ENCODE results near the gene KLHL5. TPM values are rescaled to one million over a fixed set of nuclear protein-coding genes. Genes with fewer than 3 reads are reported as not detected.

KLHL5 gene
- polyA plus RNA-seq, 3 donors, result 16.7 to 32.2 (median 23.3) TPM

- no peak overlapping the region for H3K9ac ChIP-seq (ENCODE audit: insufficient read depth, low read length, poor library complexity, severe bottlenecking)
These were observed 11.4 kb upstream of the KLHL5 start for GRCh38 chr4:39050590-39050989.

GRCh38 chr4:39051492-39051891 is 10.5 kb upstream of the KLHL5 start:
- 100% methylated on average over 1 of the region's 1 CpG for whole genome bisulfite sequencing (ENCODE audit: insufficient coverage)
- no peak overlapping the region for H3K4me3 Mint-ChIP-seq
- Histone ChIP-seq H3K4me1 (ENCODE audit: control insufficient read depth in 1 of 2, insufficient read depth in 2 of 2, low read length in 2 of 2) (peaks cover 7 to 19% of the 10 kb centered on the region in 2 donors), H4K20me1 (ENCODE audit: insufficient read depth, low read length) (peaks cover 98% of the 10 kb centered on the region), H3K36me3 (replicated peaks in 1 of 2; ENCODE audit: control insufficient read depth in 1 of 2, insufficient read depth in 2 of 2, low read length in 2 of 2) (no peaks in the 10 kb centered on the region), H3K79me2 (ENCODE audit: insufficient read depth, low read length) (peaks cover 17% of the 10 kb centered on the region), H2AFZ (ENCODE audit: insufficient read depth, low read depth, low read length, poor library complexity, severe bottlenecking) (no peak overlapping the region), H3K27ac (ENCODE audit: low read depth in 1 of 2, low read length in 2 of 2) (no peak overlapping the region), H3K27me3 (ENCODE audit: control insufficient read depth in 2 of 2, insufficient read depth in 2 of 2, low read length in 2 of 2) (no peaks in the 10 kb centered on the region), H3K4me3 (replicated peaks in 1 of 3; ENCODE audit: low read depth in 2 of 3, low read length in 3 of 3) (no peak overlapping the region), H3K9ac (ENCODE audit: insufficient read depth, low read length, poor library complexity, severe bottlenecking) (no peak overlapping the region), H3K4me2 (replicated peaks; ENCODE audit: extremely low read depth, low read length, poor library complexity, severe bottlenecking) (no peak overlapping the region), H3K9me3 (replicated peaks in 1 of 2; ENCODE audit: control insufficient read depth in 1 of 2, insufficient read depth in 1 of 2, low read length in 2 of 2) (no peaks in the 10 kb centered on the region)
- intact Hi-C loops (cut with micrococcal nuclease), result loop anchor here in 1 of 2 donors (10.0 kb wide), 1 partner anchor 177 kb away; no protein-coding TSS in a partner anchor
- H3K9me3 Mint-ChIP-seq, result peaks cover 0 to 3% (median 0%) of the 10 kb centered on the region in 7 donors
- no peak for TF ChIP-seq CTCF (IDR thresholded peaks at IDR 0.05)
- peaks cover 5 to 9% of the 10 kb centered on the region in 2 donors for H3K36me3 Mint-ChIP-seq
- no peak for DNase-seq
- H3K27me3 Mint-ChIP-seq (ENCODE audit: low read depth in 3 of 3), result no peaks in the 10 kb centered on the region
- H3K27ac Mint-ChIP-seq, result peak overlapping the region in 1 of 7 donors; percentile 64
- H3K4me1 Mint-ChIP-seq, result peaks cover 29% of the 10 kb centered on the region

More at GRCh38 chr4:39050590-39050989, 11.4 kb upstream of the KLHL5 start:
- Histone ChIP-seq H3K9me3 (replicated peaks in 1 of 2; ENCODE audit: control insufficient read depth in 1 of 2, insufficient read depth in 1 of 2, low read length in 2 of 2) (no peaks in the 10 kb centered on the region), H3K36me3 (replicated peaks in 1 of 2; ENCODE audit: control insufficient read depth in 1 of 2, insufficient read depth in 2 of 2, low read length in 2 of 2) (no peaks in the 10 kb centered on the region), H3K27ac (ENCODE audit: low read depth in 1 of 2, low read length in 2 of 2) (no peak overlapping the region), H3K79me2 (ENCODE audit: insufficient read depth, low read length) (peaks cover 17% of the 10 kb centered on the region), H3K4me3 (replicated peaks in 1 of 3; ENCODE audit: low read depth in 2 of 3, low read length in 3 of 3) (no peak overlapping the region), H2AFZ (ENCODE audit: insufficient read depth, low read depth, low read length, poor library complexity, severe bottlenecking) (no peak overlapping the region), H3K4me1 (ENCODE audit: control insufficient read depth in 1 of 2, insufficient read depth in 2 of 2, low read length in 2 of 2) (peaks cover 16 to 28% of the 10 kb centered on the region in 2 donors), H3K4me2 (replicated peaks; ENCODE audit: extremely low read depth, low read length, poor library complexity, severe bottlenecking) (no peak overlapping the region), H4K20me1 (ENCODE audit: insufficient read depth, low read length) (peaks cover 91% of the 10 kb centered on the region), H3K27me3 (ENCODE audit: control insufficient read depth in 2 of 2, insufficient read depth in 2 of 2, low read length in 2 of 2) (no peaks in the 10 kb centered on the region)
- Mint-ChIP-seq H3K36me3 (peaks cover 4 to 5% of the 10 kb centered on the region in 2 donors), H3K4me1 (peaks cover 37% of the 10 kb centered on the region), H3K4me3 (no peak overlapping the region), H3K27ac (peak overlapping the region in 1 of 7 donors; percentile 51), H3K27me3 (ENCODE audit: low read depth in 3 of 3) (no peaks in the 10 kb centered on the region), H3K9me3 (no peaks in the 10 kb centered on the region)
- no peak for DNase-seq
- TF ChIP-seq CTCF (IDR thresholded peaks at IDR 0.05), result no peak
- no CpG with 5 or more reads among the region's 2 CpGs for WGBS (ENCODE audit: insufficient coverage)
- intact Hi-C loops (cut with micrococcal nuclease), result loop anchor here in 1 of 2 donors (10.0 kb wide), 1 partner anchor 176 kb away; no protein-coding TSS in a partner anchor

Measured in CD14-positive monocyte (primary cell).